D721Med (cell line): ENCODE measurements around the gene ZFHX3.

ENCODE experiments used
- DNase-seq: peaks from one replicate; pipeline ENCODE4 v3.0.0; 2011; ENCODE audit warnings: low spot score; ENCODE audit not compliant: insufficient read length
- FAIRE-seq: peaks from 2 replicates; lab custom pipeline; 2011; peaks lifted over from hg19 to GRCh38; lab: Jason Lieb, UNC
- CTCF ChIP-seq: IDR thresholded peaks from 2 replicates; pipeline ENCODE4 v1.5.1; 2012; ENCODE audit warnings: mild to moderate bottlenecking, control low read depth; ENCODE audit not compliant: insufficient read depth; ENCODE audit errors: missing control alignments

ZFHX3 gene

DNA sequence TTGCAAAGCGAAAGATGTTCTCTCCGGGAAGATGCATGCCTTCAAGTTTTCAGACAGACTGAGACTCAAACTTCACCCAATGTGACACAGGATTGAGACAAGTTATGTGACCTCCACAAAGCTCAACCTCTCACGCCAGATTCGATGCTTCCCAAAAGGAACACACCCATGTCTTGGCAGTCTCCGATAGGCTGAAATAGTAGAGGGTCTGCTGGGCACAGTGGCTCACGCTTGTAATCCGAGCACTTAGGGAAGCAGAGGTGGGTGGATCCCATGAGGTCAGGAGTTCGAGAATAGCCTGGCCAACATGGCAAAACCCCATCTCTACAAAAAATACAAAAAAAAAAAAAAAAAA lies 22.1 kb downstream of the ZFHX3 start:
- FAIRE-seq (no peak), DNase-seq (no peak)
- no peak for TF ChIP-seq CTCF

DNA sequence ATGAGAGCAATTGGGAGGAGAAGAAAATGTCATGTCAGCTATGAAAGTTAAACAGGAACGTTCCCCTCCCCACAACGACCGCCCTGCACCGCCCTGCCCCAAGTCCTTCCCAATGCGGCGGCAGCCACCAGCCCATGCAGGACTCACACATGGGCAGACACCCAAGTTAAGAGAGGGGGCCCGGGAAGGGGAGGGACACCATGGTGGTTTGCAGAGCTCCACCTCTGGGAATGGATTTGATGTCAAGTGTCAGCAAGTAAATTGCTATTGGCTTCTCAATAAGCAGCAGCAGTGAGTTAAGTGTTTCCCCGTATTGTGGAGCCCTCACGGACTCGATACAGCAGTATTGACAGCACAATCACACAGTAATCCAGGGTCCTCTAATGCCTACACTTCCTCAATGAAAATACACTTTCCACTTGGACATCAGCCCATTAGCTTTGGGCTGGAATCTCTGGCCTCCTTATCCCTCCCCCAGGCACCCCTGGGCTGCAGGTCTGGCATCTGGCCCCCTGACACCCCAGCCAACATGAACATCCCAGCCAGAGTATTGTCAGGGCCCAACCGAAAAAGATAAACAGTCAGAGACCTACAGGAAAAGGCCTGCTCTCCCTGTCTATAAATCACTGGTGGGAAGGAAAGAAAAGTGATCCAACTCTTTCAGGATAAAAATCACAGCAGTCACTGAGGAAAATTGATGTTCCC lies 22.6 kb downstream of the ZFHX3 start:
- DNase-seq (no peak), FAIRE-seq (no peak)
- TF ChIP-seq CTCF, result no peak

DNA sequence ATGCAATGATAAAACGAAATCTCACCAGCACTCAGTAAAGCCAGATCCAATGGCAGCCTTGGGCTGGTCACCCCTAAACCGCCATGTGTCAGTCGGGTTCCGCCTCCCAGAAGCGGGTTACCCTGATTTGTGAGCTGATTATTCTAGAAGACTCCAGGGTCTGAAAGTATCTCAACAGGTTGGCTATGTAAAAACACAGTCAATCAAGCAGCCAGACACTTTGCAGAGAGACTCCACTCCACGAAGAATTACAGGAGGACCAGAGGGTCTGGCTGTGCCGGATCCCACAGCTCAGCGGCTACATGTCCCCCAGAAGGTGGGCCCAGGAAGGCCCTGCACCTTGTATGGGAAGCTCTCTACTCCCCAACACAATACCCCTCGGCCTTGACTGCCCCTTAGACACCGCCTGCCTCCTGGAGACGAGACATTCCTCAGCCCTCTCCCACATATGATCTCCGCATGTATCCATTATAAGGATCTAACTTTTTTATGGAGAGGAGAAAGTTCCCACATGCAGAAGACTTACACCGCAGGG lies 23.3 kb downstream of the ZFHX3 start:
- no peak for TF ChIP-seq CTCF
- DNase-seq (no peak), FAIRE-seq (no peak)

GRCh38 chr16:73023752-73024570 lies 24.0 kb downstream of the ZFHX3 start:
- no peak for FAIRE-seq

GRCh38 chr16:73023320-73023719 lies 24.6 kb downstream of the ZFHX3 start:
- no peak for TF ChIP-seq CTCF
- DNase-seq, result no peak
- FAIRE-seq, result no peak

More at GRCh38 chr16:73023752-73024570, 24.0 kb downstream of the ZFHX3 start:
- TF ChIP-seq CTCF, result no peak
- no peak for DNase-seq

DNA sequence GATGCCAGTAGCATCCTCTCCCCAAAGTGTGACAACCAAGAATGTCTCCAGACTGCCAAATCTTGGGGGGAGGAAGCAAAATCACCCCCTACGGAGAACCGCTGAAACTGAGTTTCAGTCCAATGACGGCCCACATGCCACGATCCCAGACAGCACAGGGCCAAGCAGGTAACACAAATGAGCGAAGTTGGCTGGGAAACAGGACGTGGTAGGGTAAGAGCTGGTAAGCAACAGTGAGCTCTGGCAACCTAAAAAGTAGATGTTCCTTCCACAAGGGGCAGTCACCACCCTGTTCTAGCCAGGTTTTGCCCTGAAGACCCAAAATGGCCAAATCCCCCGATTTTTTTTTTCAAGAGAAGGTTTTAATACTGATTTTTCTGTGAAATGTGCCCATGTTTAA lies 25.4 kb downstream of the ZFHX3 start:
- FAIRE-seq (no peak), DNase-seq (no peak)
- TF ChIP-seq CTCF, result no peak
